NB4 (cell line): Measurements from ENCODE around the gene YPEL3.
A peak's percentile ranks its signal among the peaks of the same experiment; 100 is the strongest.

Experiments used
- DNase-seq: peaks from one replicate; pipeline ENCODE4 v3.0.0; 2010; ENCODE audit warnings: low read depth
- H3K4me3 ChIP-seq: one replicate; pipeline ENCODE4 v1.5.1; 2011; ENCODE audit warnings: mild to moderate bottlenecking, low read depth, low read length, moderate library complexity
- MYC ChIP-seq: IDR thresholded peaks from 2 replicates; pipeline ENCODE4 v1.6.1; 2011; ENCODE audit warnings: low read depth, low read length
- POLR2A ChIP-seq: IDR thresholded peaks from 2 replicates; pipeline ENCODE4 v1.6.1; 2011; ENCODE audit warnings: mild to moderate bottlenecking; ENCODE audit not compliant: insufficient read length; ENCODE audit errors: extremely low read depth
- TF ChIP-seq, protein P1 (sequence below): IDR thresholded peaks from one replicate; pipeline ENCODE4 v1.5.1; 2012; ENCODE audit warnings: low read depth, low read length
- TF ChIP-seq, protein P2 (sequence below): IDR thresholded peaks from 2 replicates; pipeline ENCODE4 v1.6.1; 2011; ENCODE audit warnings: low read depth, low read length

YPEL3 gene

DNA sequence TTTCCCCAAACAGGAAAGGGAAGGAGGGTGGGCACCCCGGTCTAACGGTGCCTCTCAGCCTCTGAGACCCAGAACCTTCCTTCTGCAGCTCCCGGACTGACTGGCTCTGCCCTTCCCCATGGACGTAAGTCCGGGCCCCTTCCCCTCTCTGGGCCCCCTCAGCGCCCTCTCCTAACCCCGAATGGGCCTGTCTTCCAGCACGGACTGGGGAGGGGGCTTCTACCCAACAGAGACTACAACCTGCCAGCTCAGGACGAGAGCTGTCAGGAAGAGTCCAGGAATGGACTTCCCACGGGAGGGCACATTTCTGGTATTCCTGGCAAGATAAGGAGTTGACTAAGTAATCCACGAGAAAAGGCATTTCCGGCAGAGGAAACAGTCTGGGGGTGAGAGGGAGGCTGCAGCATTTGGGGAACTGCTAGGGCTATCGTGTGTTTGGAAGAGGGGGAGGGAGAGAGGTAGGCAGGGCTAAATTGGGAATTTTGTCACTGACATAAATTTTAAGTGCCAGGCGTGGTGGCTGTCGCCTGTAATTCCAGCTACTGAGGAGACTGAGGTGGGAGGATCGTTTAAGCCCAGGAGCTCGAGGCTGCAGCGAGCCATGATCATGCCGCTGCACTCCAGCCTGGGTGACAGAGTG, 42.5 kb downstream of the YPEL3 start:
- TF ChIP-seq, protein P1, sequence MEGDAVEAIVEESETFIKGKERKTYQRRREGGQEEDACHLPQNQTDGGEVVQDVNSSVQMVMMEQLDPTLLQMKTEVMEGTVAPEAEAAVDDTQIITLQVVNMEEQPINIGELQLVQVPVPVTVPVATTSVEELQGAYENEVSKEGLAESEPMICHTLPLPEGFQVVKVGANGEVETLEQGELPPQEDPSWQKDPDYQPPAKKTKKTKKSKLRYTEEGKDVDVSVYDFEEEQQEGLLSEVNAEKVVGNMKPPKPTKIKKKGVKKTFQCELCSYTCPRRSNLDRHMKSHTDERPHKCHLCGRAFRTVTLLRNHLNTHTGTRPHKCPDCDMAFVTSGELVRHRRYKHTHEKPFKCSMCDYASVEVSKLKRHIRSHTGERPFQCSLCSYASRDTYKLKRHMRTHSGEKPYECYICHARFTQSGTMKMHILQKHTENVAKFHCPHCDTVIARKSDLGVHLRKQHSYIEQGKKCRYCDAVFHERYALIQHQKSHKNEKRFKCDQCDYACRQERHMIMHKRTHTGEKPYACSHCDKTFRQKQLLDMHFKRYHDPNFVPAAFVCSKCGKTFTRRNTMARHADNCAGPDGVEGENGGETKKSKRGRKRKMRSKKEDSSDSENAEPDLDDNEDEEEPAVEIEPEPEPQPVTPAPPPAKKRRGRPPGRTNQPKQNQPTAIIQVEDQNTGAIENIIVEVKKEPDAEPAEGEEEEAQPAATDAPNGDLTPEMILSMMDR = no peak
- TF ChIP-seq MYC = no peak
- H3K4me3 ChIP-seq = peak overlapping the region; percentile 79
- peak; percentile 42 for DNase-seq

DNA sequence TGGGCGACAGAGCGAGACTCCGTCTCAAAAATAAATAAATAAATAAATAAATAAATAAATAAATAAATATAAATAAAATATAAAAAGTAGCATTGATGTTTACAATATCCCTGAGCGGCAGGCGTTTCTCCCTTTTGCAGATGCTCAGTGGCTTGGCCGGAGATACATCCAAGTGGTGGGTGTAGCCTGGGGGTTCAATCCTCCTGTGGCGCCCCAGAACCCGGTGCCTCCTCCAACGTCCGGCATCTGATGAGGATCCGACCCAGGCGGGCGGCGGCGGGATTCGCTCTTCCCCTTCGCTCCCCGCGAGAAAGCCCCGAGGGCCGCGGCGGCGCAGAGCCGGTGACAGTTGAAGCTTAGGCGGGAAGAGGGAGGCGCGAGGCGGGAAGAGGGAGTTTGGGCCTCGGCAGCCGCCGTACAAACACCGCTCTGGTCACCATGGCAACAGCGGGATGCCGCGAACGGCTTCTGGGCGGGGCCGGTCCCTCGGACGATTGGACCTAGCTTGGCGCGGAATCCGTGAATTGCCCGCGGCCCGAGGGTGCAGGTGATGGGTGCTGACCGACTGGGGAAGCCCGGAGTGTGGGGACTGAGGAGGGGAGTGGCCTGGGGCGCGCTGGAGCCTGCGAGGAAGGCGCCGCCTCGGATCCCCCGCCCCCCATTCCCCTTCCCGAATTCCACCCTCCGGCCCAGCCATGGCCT, 43.2 kb downstream of the YPEL3 start:
- TF ChIP-seq, protein P1 = no peak
- TF ChIP-seq POLR2A = peak; percentile 47
- TF ChIP-seq, protein P2, sequence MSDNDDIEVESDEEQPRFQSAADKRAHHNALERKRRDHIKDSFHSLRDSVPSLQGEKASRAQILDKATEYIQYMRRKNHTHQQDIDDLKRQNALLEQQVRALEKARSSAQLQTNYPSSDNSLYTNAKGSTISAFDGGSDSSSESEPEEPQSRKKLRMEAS = peak; percentile 89
- peak; percentile 85 for TF ChIP-seq MYC
- peak overlapping the region; percentile 79 for H3K4me3 ChIP-seq
- DNase-seq = peak; percentile 94

DNA sequence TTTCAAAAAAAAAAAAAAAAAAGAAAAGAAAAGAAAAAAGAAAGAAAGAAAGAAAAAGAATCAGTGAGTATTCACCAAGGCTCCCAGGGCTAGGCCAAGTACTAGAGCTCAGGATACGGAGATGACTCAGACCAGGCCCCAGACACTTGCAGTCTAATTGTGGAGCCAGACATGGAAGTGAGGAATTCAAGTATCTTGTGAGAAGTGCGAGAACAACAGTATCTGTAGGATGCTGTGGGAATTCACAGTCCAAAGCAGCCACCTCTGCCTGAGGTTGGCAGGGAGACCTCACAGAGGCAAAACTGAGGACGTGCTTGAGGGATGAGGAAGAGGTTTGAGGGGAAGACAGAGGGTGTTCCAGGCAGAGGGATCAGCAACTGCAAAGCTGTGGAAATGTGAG, 44.5 kb downstream of the YPEL3 start:
- TF ChIP-seq, protein P2 = no peak
- TF ChIP-seq MYC = no peak
- TF ChIP-seq, protein P1 = no peak
- no peak for TF ChIP-seq POLR2A
- no peak for DNase-seq
- no peak overlapping the region for H3K4me3 ChIP-seq

DNA sequence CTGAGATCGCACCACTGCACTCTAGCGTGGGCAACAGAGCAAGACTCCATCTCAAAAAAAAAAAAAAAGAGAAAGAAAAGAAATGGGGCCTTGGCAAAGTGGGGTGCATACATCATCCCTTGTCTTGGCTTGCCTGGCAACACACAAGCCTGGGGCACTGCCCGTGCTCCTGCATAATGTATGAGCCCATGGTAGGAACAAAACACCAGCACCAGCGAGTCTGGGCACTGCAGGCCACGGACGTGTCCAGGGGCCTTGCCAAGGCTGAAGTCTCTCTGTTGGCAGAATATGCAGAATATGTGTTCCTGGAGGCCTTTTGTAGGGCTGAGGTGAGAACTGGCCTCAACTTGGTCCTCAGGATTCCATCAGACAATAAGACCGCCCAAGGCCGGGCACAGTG, 46.1 kb downstream of the YPEL3 start:
- no peak overlapping the region for H3K4me3 ChIP-seq
- TF ChIP-seq, protein P2 = no peak
- TF ChIP-seq MYC (no peak), POLR2A (no peak)
- TF ChIP-seq, protein P1 = no peak
- no peak for DNase-seq

DNA sequence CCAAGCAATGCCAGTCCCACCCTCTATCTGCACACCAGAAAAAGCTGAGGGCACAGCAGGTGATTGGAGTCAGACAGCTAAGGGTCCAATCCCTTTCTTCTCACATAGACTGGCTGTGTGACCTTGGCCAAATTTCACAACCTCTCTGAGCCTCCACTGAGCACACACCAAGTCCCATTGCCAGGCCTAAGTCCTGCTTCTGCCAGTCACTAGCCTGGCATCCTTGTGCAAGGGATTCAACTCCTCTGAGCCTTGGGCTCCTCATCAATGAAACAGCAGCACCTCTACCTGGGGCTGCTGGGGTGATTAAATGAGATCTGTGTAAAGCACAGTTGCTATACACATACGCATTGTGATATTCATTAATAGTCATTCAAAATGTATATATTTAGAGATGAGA, 49.4 kb downstream of the YPEL3 start:
- no peak overlapping the region for H3K4me3 ChIP-seq
- DNase-seq = no peak
- no peak for TF ChIP-seq POLR2A
- TF ChIP-seq, protein P1 = no peak
- no peak for TF ChIP-seq MYC
- TF ChIP-seq, protein P2 = no peak
